Liver (tissue), 9 donors: ENCODE data around the gene PTPA. TPM values are rescaled to one million over a fixed set of nuclear protein-coding genes. Genes with fewer than 3 reads are reported as not detected.

Source experiments
- DNase-seq: peaks from one replicate; pipeline ENCODE4 v3.0.0-alpha.2; 2017; ENCODE audit warnings: low spot score
- H3K27ac ChIP-seq, 2 donors: one replicate each; pipeline ENCODE4 v1.7.0; 2013; ENCODE audit warnings: inconsistent platforms in 2 of 2, low read length in 2 of 2, control low read depth in 1 of 2, low read depth in 1 of 2, mild to moderate bottlenecking in 1 of 2
- H3K27me3 ChIP-seq, 4 donors: one replicate each; pipeline versions ENCODE4 v1.6.1 to v1.7.0; 2013; ENCODE audit warnings: low read length in 3 of 4, inconsistent platforms in 1 of 4, mild to moderate bottlenecking in 1 of 4, moderate library complexity in 1 of 4; ENCODE audit not compliant: control insufficient read depth in 4 of 4, insufficient read depth in 4 of 4
- H3K36me3 ChIP-seq, 4 donors: one replicate each; pipeline versions ENCODE4 v1.6.1 to v1.7.0; 2013; ENCODE audit warnings: low read length in 3 of 4, mild to moderate bottlenecking in 3 of 4, low read depth in 1 of 4, moderate library complexity in 1 of 4; ENCODE audit not compliant: control insufficient read depth in 4 of 4, insufficient read depth in 3 of 4
- H3K4me1 ChIP-seq, 4 donors: one replicate each; pipeline versions ENCODE4 v1.6.1 to v1.7.0; 2013; ENCODE audit warnings: low read length in 3 of 4, mild to moderate bottlenecking in 3 of 4, moderate library complexity in 1 of 4; ENCODE audit not compliant: control insufficient read depth in 4 of 4, insufficient read depth in 4 of 4
- H3K4me3 ChIP-seq, 3 donors: one replicate each; pipeline versions ENCODE4 v1.6.1 to v1.7.0; 2013; ENCODE audit warnings: low read length in 3 of 3, control low read depth in 1 of 3, low read depth in 1 of 3, mild to moderate bottlenecking in 1 of 3
- H3K9ac ChIP-seq, 2 donors: one replicate each; pipeline ENCODE4 v1.7.0; 2013; ENCODE audit warnings: low read length in 2 of 2, mild to moderate bottlenecking in 2 of 2, moderate library complexity in 2 of 2, control low read depth in 1 of 2, low read depth in 1 of 2
- H3K9me3 ChIP-seq, 4 donors: one replicate each; pipeline versions ENCODE4 v1.6.1 to v1.7.0; 2013; ENCODE audit warnings: low read length in 3 of 4; ENCODE audit not compliant: control insufficient read depth in 4 of 4
- ATF3 ChIP-seq: IDR thresholded peaks from 2 replicates; pipeline ENCODE4 v1.6.1; 2016; ENCODE audit warnings: antibody characterized with exemption
- CTCF ChIP-seq: fragments of 150-350 bp; IDR thresholded peaks from 2 replicates; pipeline ENCODE4 v1.5.1; 2017; ENCODE audit warnings: improper control_type of control experiment, low read depth, low read length; ENCODE audit not compliant: missing input control
- EGR1 ChIP-seq, 2 donors: IDR thresholded peaks; 2 replicates each; pipeline ENCODE4 v1.6.1; 2016 to 2018; ENCODE audit warnings: antibody characterized with exemption in 2 of 2, low read depth in 2 of 2
- FOXA1 ChIP-seq: IDR thresholded peaks from 2 replicates; pipeline ENCODE4 v1.6.1; 2016; ENCODE audit warnings: antibody characterized with exemption
- FOXA2 ChIP-seq: IDR thresholded peaks from 2 replicates; pipeline ENCODE4 v1.6.1; 2016; ENCODE audit warnings: antibody characterized with exemption
- GABPA ChIP-seq, 2 donors: IDR thresholded peaks in 1 of 2; conservative IDR thresholded peaks in 1 of 2; 2 replicates each; pipeline ENCODE4 v1.6.1; 2016; ENCODE audit warnings: antibody characterized with exemption in 2 of 2, mild to moderate bottlenecking in 1 of 2, moderate library complexity in 1 of 2
- HNF4A ChIP-seq, 2 donors: conservative IDR thresholded peaks; 2 replicates each; pipeline ENCODE4 v1.6.1; 2016; ENCODE audit warnings: antibody characterized with exemption in 2 of 2, mild to moderate bottlenecking in 2 of 2
- HNF4G ChIP-seq: IDR thresholded peaks from 2 replicates; pipeline ENCODE4 v1.6.1; 2016; ENCODE audit warnings: antibody characterized with exemption
- JUND ChIP-seq, 2 donors: IDR thresholded peaks; 2 replicates each; pipeline ENCODE4 v1.6.1; 2016; ENCODE audit warnings: antibody characterized with exemption in 2 of 2
- MAX ChIP-seq: IDR thresholded peaks from 2 replicates; pipeline ENCODE4 v1.6.1; 2016; ENCODE audit warnings: antibody characterized with exemption
- NR2F2 ChIP-seq: IDR thresholded peaks from 2 replicates; pipeline ENCODE4 v1.6.1; 2016; ENCODE audit warnings: antibody characterized with exemption
- RAD21 ChIP-seq, 2 donors: IDR thresholded peaks; 2 replicates each; pipeline ENCODE4 v1.6.1; 2016; ENCODE audit warnings: antibody characterized with exemption in 2 of 2, mild to moderate bottlenecking in 2 of 2
- REST ChIP-seq: IDR thresholded peaks from 2 replicates; pipeline ENCODE4 v1.6.1; 2016; ENCODE audit warnings: antibody characterized with exemption, mild to moderate bottlenecking
- RXRA ChIP-seq, 2 donors: IDR thresholded peaks; 2 replicates each; pipeline ENCODE4 v1.6.1; 2017 to 2018; ENCODE audit warnings: antibody characterized with exemption in 2 of 2, mild to moderate bottlenecking in 1 of 2
- SP1 ChIP-seq: IDR thresholded peaks from 2 replicates; pipeline ENCODE4 v1.6.1; 2018; ENCODE audit warnings: antibody characterized with exemption, mild to moderate bottlenecking
- TAF1 ChIP-seq: conservative IDR thresholded peaks from 2 replicates; pipeline ENCODE4 v1.6.1; 2016; ENCODE audit warnings: antibody characterized with exemption, mild to moderate bottlenecking
- YY1 ChIP-seq: IDR thresholded peaks from 2 replicates; pipeline ENCODE4 v1.6.1; 2016; ENCODE audit warnings: antibody characterized with exemption, mild to moderate bottlenecking
- ZBTB33 ChIP-seq: IDR thresholded peaks from 2 replicates; pipeline ENCODE4 v1.6.1; 2016; ENCODE audit warnings: antibody characterized with exemption
- WGBS: extraction: QIAGEN DNeasy Blood & Tissue Kit; methylation state at CpG from one replicate; pipeline ENCODE4 v1.1.7; 2013; 5-methylcytosine and 5-hydroxymethylcytosine counted together
- polyA plus RNA-seq, 2 donors: library from polyadenylated mRNA; stranded (reverse) in 1 of 2; unstranded in 1 of 2; fragments of 200-250 nt in 1 of 2; fragments of >200 nt in 1 of 2; fragmentation: Nextera tagmentation in 1 of 2; extraction: Ambion mirVana in 1 of 2; gene quantifications; one replicate each; pipeline versions ENCODE4 v1.2.1 to v1.2.3, GENCODE V29; 2013 to 2015
- total RNA-seq, 2 donors: library from RNA; depleted of rRNA; stranded (reverse); fragments of >200 nt; gene quantifications; one replicate each; pipeline ENCODE4 v1.2.3, GENCODE V29; 2014
- donor health status: healthy.
- donor health status: healthy.
- donor health status: healthy.
- donor health status: healthy.
- donor health status: healthy.

Gene PTPA
- total and polyA plus RNA-seq, 4 donors = 27.6 to 66.0 (median 38.4) TPM

- TF ChIP-seq ATF3 = no peak
- DNase-seq = no peak
- Histone ChIP-seq H3K9ac (no peak overlapping the region), H3K36me3 (no peaks in the 10 kb centered on the region), H3K27me3 (no peaks in the 10 kb centered on the region), H3K9me3 (no peaks in the 10 kb centered on the region), H3K4me1 (no peaks in the 10 kb centered on the region), H3K27ac (no peak overlapping the region), H3K4me3 (no peak overlapping the region)
- 83% methylated on average over 7 of the region's 7 CpGs for WGBS
These were observed 82.4 kb downstream of the PTPA start for GRCh38 chr9:129193655-129194054.

GRCh38 chr9:129194221-129194620 is 83.0 kb downstream of the PTPA start:
- TF ChIP-seq ATF3 (no peak), CTCF (no peak), TAF1 (no peak), HNF4A (conservative IDR thresholded peaks at IDR 0.05) (no peak), GABPA (IDR thresholded peaks at IDR 0.05 in 1 of 2, conservative IDR thresholded peaks at IDR 0.05 in 1 of 2) (no peak), NR2F2 (no peak), MAX (no peak), SP1 (no peak), EGR1 (IDR thresholded peaks at IDR 0.05; ENCODE audit: low read depth in 2 of 2) (no peak), FOXA2 (no peak), RXRA (IDR thresholded peaks at IDR 0.05) (no peak), JUND (IDR thresholded peaks at IDR 0.05) (no peak), REST (no peak), ZBTB33 (no peak), HNF4G (no peak), RAD21 (IDR thresholded peaks at IDR 0.05) (no peak), FOXA1 (no peak), YY1 (no peak)
- Histone ChIP-seq H3K36me3 (no peaks in the 10 kb centered on the region), H3K27ac (no peak overlapping the region), H3K4me1 (no peaks in the 10 kb centered on the region), H3K4me3 (no peak overlapping the region), H3K27me3 (no peaks in the 10 kb centered on the region), H3K9ac (no peak overlapping the region), H3K9me3 (no peaks in the 10 kb centered on the region)
- DNase-seq = no peak
- 74% methylated on average over 3 of the region's 3 CpGs for WGBS
